ENCODE results near the gene SMCO2. TPM values are rescaled to one million over a fixed set of nuclear protein-coding genes. Genes with fewer than 3 reads are reported as not detected.

Gene SMCO2
- total RNA-seq, 1 experiment from 2014 or later = not detected

- intact Hi-C loops (cut with micrococcal nuclease) = no loop called here
- no peak for ATAC-seq
- Histone ChIP-seq H3K4me2 (ENCODE audit: low read length) (no peak overlapping the region), H3K9me3 (ENCODE audit: control insufficient read depth in 1 of 2, insufficient read depth in 1 of 2, low read depth in 1 of 2, low read length in 2 of 2) (no peaks in the 10 kb centered on the region), H3K9me2 (ENCODE audit: insufficient read depth) (no peaks in the 10 kb centered on the region), H3K36me3 (ENCODE audit: control insufficient read depth in 1 of 2, insufficient read depth in 2 of 2, low read length in 2 of 2) (no peaks in the 10 kb centered on the region), H4K20me1 (ENCODE audit: insufficient read depth) (no peaks in the 10 kb centered on the region; the same call in 1 of the 2 replicates), H3K9ac (ENCODE audit: low read length) (no peak overlapping the region), H3K4me1 (ENCODE audit: control insufficient read depth in 1 of 2, insufficient read depth in 2 of 2, low read length in 2 of 2) (peaks cover 89 to 98% of the 10 kb centered on the region in 2 experiments), H3K79me2 (ENCODE audit: insufficient read depth, low read length) (peaks cover 87% of the 10 kb centered on the region), H3K27ac (ENCODE audit: low read depth, low read length) (no peak overlapping the region; the same call in 1 of the 2 replicates), H3K27me3 (ENCODE audit: insufficient read depth, low read length) (no peaks in the 10 kb centered on the region), H2AFZ (ENCODE audit: low read depth, low read length, poor library complexity, severe bottlenecking) (no peak overlapping the region), H3K4me3 (replicated peaks in 1 of 2; ENCODE audit: low read depth in 1 of 2, low read length in 2 of 2) (no peak overlapping the region)
- BruUV-seq (replicated peaks) = no TSS peak
- CTCF ChIA-PET = no interaction called here
- TF ChIP-seq ATF3 (IDR thresholded peaks at IDR 0.05) (no peak), ZFX (IDR thresholded peaks at IDR 0.05) (no peak), RAD21 (IDR thresholded peaks at IDR 0.05; ENCODE audit: low read depth) (no peak), TCF7L2 (IDR thresholded peaks at IDR 0.05; ENCODE audit: borderline replicate concordance, extremely low read depth, insufficient read depth, insufficient read length) (no peak), ZNF274 (IDR thresholded peaks at IDR 0.05; ENCODE audit: low read depth, low read length) (no peak), CEBPB (IDR thresholded peaks at IDR 0.05; ENCODE audit: low read depth) (no peak), SRF (IDR thresholded peaks at IDR 0.05; ENCODE audit: low read depth) (no peak), EZH2phosphoT487 (IDR thresholded peaks at IDR 0.05; ENCODE audit: borderline replicate concordance) (no peak), POLR2A (IDR thresholded peaks at IDR 0.05; ENCODE audit: borderline replicate concordance, extremely low read depth, insufficient read depth, insufficient read length) (no peak), CTCF (IDR thresholded peaks at IDR 0.05 in 2 of 3, conservative IDR thresholded peaks at IDR 0.05 in 1 of 3; ENCODE audit: borderline replicate concordance in 1 of 3, insufficient read depth in 1 of 3, low read depth in 2 of 3, low read length in 2 of 3) (no peak), FOSL1 (IDR thresholded peaks at IDR 0.05; ENCODE audit: low read depth) (no peak), POLR2AphosphoS5 (IDR thresholded peaks at IDR 0.05; ENCODE audit: low read depth, low read length) (no peak), YY1 (IDR thresholded peaks at IDR 0.05; ENCODE audit: extremely low read depth, insufficient replicate concordance, low read depth, low read length) (no peak), CBX3 (IDR thresholded peaks at IDR 0.05; ENCODE audit: low read depth) (no peak), SIN3A (IDR thresholded peaks at IDR 0.05; ENCODE audit: low read depth) (no peak)
- POLR2A ChIA-PET = interaction anchor here (2.8 kb wide), 1 partner anchor 27 kb away, joined by 10 read pairs; the partner anchor contains the start of gene PPFIBP1
- DNase-seq (ENCODE audit: low read depth, low spot score) = no peak
- RAD21 ChIA-PET (ENCODE audit: low non-redundant PET in 1 of 2, low total read pairs in 2 of 2, uncharacterized antibody in 2 of 2, unreplicated experiment in 2 of 2) = no interaction called here
These were observed 104.8 kb downstream of the SMCO2 start for GRCh38 chr12:27551172-27551840.

Other genes starting within 250 kb of the SMCO2 start
- 23.9 TPM for gene STK38L, start 202.4 kb upstream of the SMCO2 start, total RNA-seq (2021; ENCODE audit: unreplicated experiment)
- 21.5 TPM for gene BMAL2, start 113.9 kb upstream of the SMCO2 start, total RNA-seq (2021; ENCODE audit: unreplicated experiment)
- 102 TPM for gene PPFIBP1, start 77.5 kb downstream of the SMCO2 start, total RNA-seq (2021; ENCODE audit: unreplicated experiment)
- 0.86 TPM for gene REP15, start 249.7 kb downstream of the SMCO2 start, total RNA-seq (2021; ENCODE audit: unreplicated experiment)